ENCODE results near the gene MBNL2.

GRCh38 chr13:97249093-97249795 is 27.1 kb downstream of the MBNL2 start:
- TF ChIP-seq IRF4 (IDR thresholded peaks at IDR 0.05; ENCODE audit: low read depth, low read length): no peak
- no peak for TF ChIP-seq USF2 (IDR thresholded peaks at IDR 0.05; ENCODE audit: borderline replicate concordance, low read depth, low read length)
- no peak for TF ChIP-seq RAD51 (IDR thresholded peaks at IDR 0.05)
- no peak for TF ChIP-seq CTCF (IDR thresholded peaks at IDR 0.05 in 2 of 3, conservative IDR thresholded peaks at IDR 0.05 in 1 of 3; ENCODE audit: control insufficient read depth in 2 of 3, extremely low read depth in 1 of 3, insufficient read depth in 1 of 3, low read depth in 3 of 3, low read length in 3 of 3)
- no peak for TF ChIP-seq MTA3 (IDR thresholded peaks at IDR 0.05; ENCODE audit: borderline replicate concordance, low read length)
- TF ChIP-seq SREBF2 (IDR thresholded peaks at IDR 0.05; ENCODE audit: low read length): no peak
- TF ChIP-seq POLR2A (IDR thresholded peaks at IDR 0.05; ENCODE audit: low read depth, low read length): no peak
- TF ChIP-seq ESRRA (IDR thresholded peaks at IDR 0.05; ENCODE audit: low read length): no peak
- TF ChIP-seq RFX5 (IDR thresholded peaks at IDR 0.05; ENCODE audit: low read depth, low read length): no peak

Data from GM12878 (cell line).